Measurements from ENCODE around the gene BCKDHA.

DNA sequence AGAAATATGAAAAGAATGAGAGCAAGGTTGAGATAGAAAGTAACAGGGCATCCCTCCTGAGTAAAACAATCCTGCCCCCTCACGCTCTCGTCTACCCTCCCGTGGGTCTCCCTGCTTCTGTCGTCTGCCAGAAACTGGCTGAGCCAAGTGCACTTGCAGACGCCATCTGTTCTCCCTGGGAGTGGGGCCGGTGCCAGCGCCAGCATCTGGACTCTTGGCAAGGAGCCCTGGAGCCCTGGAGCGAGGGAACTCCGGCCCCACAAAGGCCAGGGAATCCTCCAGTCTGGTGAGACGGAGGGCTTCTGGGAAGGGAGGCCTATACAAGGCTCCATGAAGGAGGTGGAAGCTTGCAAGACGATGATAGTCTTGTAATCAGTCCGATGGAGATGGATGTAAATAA is 23.6 kb upstream of the BCKDHA start:
- TF ChIP-seq, protein P1, sequence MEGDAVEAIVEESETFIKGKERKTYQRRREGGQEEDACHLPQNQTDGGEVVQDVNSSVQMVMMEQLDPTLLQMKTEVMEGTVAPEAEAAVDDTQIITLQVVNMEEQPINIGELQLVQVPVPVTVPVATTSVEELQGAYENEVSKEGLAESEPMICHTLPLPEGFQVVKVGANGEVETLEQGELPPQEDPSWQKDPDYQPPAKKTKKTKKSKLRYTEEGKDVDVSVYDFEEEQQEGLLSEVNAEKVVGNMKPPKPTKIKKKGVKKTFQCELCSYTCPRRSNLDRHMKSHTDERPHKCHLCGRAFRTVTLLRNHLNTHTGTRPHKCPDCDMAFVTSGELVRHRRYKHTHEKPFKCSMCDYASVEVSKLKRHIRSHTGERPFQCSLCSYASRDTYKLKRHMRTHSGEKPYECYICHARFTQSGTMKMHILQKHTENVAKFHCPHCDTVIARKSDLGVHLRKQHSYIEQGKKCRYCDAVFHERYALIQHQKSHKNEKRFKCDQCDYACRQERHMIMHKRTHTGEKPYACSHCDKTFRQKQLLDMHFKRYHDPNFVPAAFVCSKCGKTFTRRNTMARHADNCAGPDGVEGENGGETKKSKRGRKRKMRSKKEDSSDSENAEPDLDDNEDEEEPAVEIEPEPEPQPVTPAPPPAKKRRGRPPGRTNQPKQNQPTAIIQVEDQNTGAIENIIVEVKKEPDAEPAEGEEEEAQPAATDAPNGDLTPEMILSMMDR (IDR thresholded peaks at IDR 0.05; ENCODE audit: low read depth, low read length) = no peak
- TF ChIP-seq POLR2A (IDR thresholded peaks at IDR 0.05; ENCODE audit: extremely low read depth, insufficient read length) (no peak), MYC (IDR thresholded peaks at IDR 0.05; ENCODE audit: low read depth, low read length) (no peak)
- TF ChIP-seq, protein P2, sequence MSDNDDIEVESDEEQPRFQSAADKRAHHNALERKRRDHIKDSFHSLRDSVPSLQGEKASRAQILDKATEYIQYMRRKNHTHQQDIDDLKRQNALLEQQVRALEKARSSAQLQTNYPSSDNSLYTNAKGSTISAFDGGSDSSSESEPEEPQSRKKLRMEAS (IDR thresholded peaks at IDR 0.05; ENCODE audit: low read depth, low read length) = no peak
